GM19468 (cell line): ENCODE results near the gene TTC34.

ENCODE experiments used
- ATAC-seq: cut with Tn5 transposase; IDR thresholded peaks from one replicate; pipeline ENCODE4 v1.9.1; 2021; ENCODE audit warnings: mild to moderate bottlenecking, moderate library complexity, moderate number of reproducible peaks; ENCODE audit not compliant: unreplicated experiment; ENCODE audit errors: extremely low read depth

The TTC34 gene

GRCh38 chr1:2645143-2645542 is 156.3 kb downstream of the TTC34 start:
- ATAC-seq, result no peak

GRCh38 chr1:2644591-2645101 is 156.8 kb downstream of the TTC34 start:
- no peak for ATAC-seq

GRCh38 chr1:2644171-2644570 is 157.3 kb downstream of the TTC34 start:
- no peak for ATAC-seq

GRCh38 chr1:2643414-2644077 is 157.9 kb downstream of the TTC34 start:
- no peak for ATAC-seq

- ATAC-seq, result peak; percentile 60
These were observed 158.7 kb downstream of the TTC34 start for GRCh38 chr1:2642560-2643413.

- ATAC-seq, result no peak
These were observed 159.3 kb downstream of the TTC34 start for GRCh38 chr1:2642131-2642559.

- no peak for ATAC-seq
These were observed 159.9 kb downstream of the TTC34 start for GRCh38 chr1:2641381-2642130.

GRCh38 chr1:2640626-2641025 is 160.9 kb downstream of the TTC34 start:
- no peak for ATAC-seq

- ATAC-seq, result no peak
These were observed 161.6 kb downstream of the TTC34 start for GRCh38 chr1:2639607-2640521.

GRCh38 chr1:2639203-2639602 is 162.3 kb downstream of the TTC34 start:
- ATAC-seq, result no peak

- no peak for ATAC-seq
These were observed 162.9 kb downstream of the TTC34 start for GRCh38 chr1:2638466-2639115.

GRCh38 chr1:2637442-2638145 is 163.9 kb downstream of the TTC34 start:
- no peak for ATAC-seq

- ATAC-seq, result no peak
These were observed 164.8 kb downstream of the TTC34 start for GRCh38 chr1:2636733-2637132.

GRCh38 chr1:2635361-2636010 is 166.0 kb downstream of the TTC34 start:
- ATAC-seq, result no peak

GRCh38 chr1:2633936-2634491 is 167.5 kb downstream of the TTC34 start:
- no peak for ATAC-seq

GRCh38 chr1:2633366-2633935 is 168.0 kb downstream of the TTC34 start:
- ATAC-seq, result no peak

GRCh38 chr1:2632561-2633361 is 168.7 kb downstream of the TTC34 start, which contains the start of gene MMEL1:
Gene MMEL1 (minus strand): TSS chr1:2633016. CDS start chr1:2629484, 3,532 bp downstream.
- ATAC-seq, result no peak
